Right atrium auricular region (tissue), 2 donors: ENCODE results near the gene TMEM108. TPM values are rescaled to one million over a fixed set of nuclear protein-coding genes. Genes with fewer than 3 reads are reported as not detected.

ENCODE experiments used
- DNase-seq: peaks from one replicate; pipeline ENCODE4 v3.0.0-alpha.2; 2019; ENCODE audit warnings: low spot score
- H3K27ac ChIP-seq, 2 donors: fragments of 200-600 bp; sonication (generic); 1 replicate in 1 of 2; 2 replicates in 1 of 2; pipeline ENCODE4 v1.5.1; 2016 to 2019
- H3K27me3 ChIP-seq, 2 donors: fragments of 200-600 bp; sonication (generic); one replicate each; pipeline versions ENCODE4 v1.5.1 to v1.6.0; 2017 to 2019
- H3K36me3 ChIP-seq: fragments of 200-600 bp; sonication (generic); one replicate; pipeline ENCODE4 v1.5.1; 2016
- H3K4me1 ChIP-seq, 2 donors: fragments of 200-600 bp; sonication (generic); one replicate each; pipeline versions ENCODE4 v1.5.1 to v1.6.0; 2017 to 2019
- H3K4me3 ChIP-seq, 2 donors: fragments of 200-600 bp; sonication (generic); 1 replicate in 1 of 2; 2 replicates in 1 of 2; pipeline ENCODE4 v1.5.1; 2017 to 2019; ENCODE audit warnings: mild to moderate bottlenecking in 1 of 2, moderate library complexity in 1 of 2
- H3K9me3 ChIP-seq, 2 donors: fragments of 200-600 bp; sonication (generic); one replicate each; pipeline ENCODE4 v1.5.1; 2019
- CTCF ChIP-seq, 2 donors: fragments of 200-600 bp; sonication (generic); IDR thresholded peaks; one replicate each; pipeline ENCODE4 v1.5.1; 2019; ENCODE audit warnings: antibody characterized with exemption in 2 of 2
- total RNA-seq, 2 donors: library from RNA; depleted of rRNA; stranded (reverse); fragments of >200 nt; gene quantifications; one replicate each; pipeline ENCODE4 v1.1.0, GENCODE V29; 2016

Gene TMEM108
- total RNA-seq, 2 donors from 2014 or later, result 5.1 to 5.3 TPM

DNA sequence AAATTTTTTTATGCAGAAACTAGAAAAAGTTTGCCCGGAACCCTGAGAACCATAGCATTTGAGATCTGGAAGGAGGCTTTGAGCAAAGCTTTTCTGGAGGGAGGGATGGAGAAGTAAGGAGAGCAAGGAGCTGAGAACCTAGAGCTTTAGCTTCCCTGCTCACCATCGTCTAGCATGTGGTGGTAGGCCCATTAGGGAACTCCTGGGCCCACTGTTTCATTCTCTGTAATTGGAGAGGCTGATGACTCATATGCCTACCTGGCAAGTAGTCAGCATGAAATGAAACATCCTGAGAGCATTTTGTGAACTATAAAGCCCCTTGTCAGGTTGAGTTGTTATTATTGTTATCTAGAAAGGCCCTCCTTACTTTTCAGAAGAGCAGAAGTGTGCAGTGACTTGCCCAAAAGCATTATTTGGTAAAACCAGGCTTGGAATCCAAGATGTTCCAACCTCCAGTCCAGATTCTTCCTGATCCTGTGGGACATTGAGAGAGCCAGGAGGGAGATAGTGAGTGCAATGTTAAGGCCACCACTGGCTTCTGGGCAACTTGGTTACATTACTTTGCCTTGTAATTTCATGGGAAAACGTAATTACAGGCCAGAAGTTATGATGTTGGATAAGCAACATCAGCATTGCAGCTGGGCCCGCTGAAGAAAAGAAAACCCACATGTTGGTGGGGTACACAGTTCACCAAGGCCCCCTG, 257.2 kb downstream of the TMEM108 start:
- no peak for DNase-seq
- TF ChIP-seq CTCF (IDR thresholded peaks at IDR 0.05), result no peak
- Histone ChIP-seq H3K27ac (peak overlapping the region; percentile 6 to 46), H3K4me1 (peaks cover 0 to 46% of the 10 kb centered on the region in 2 donors), H3K9me3 (no peaks in the 10 kb centered on the region), H3K4me3 (no peak overlapping the region), H3K27me3 (no peaks in the 10 kb centered on the region), H3K36me3 (no peaks in the 10 kb centered on the region)

GRCh38 chr3:133295944-133296917, 258.0 kb downstream of the TMEM108 start:
- Histone ChIP-seq H3K27me3 (no peaks in the 10 kb centered on the region), H3K9me3 (no peaks in the 10 kb centered on the region), H3K27ac (peak overlapping the region; percentile 46 to 47), H3K4me1 (peaks cover 0 to 46% of the 10 kb centered on the region in 2 donors), H3K36me3 (no peaks in the 10 kb centered on the region), H3K4me3 (no peak overlapping the region)
- TF ChIP-seq CTCF (IDR thresholded peaks at IDR 0.05), result no peak
- no peak for DNase-seq

GRCh38 chr3:133296981-133297380, 258.8 kb downstream of the TMEM108 start:
- TF ChIP-seq CTCF (IDR thresholded peaks at IDR 0.05), result no peak
- Histone ChIP-seq H3K27ac (peak overlapping the region; percentile 46 to 47), H3K4me3 (no peak overlapping the region), H3K27me3 (no peaks in the 10 kb centered on the region), H3K9me3 (no peaks in the 10 kb centered on the region), H3K4me1 (peaks cover 0 to 46% of the 10 kb centered on the region in 2 donors), H3K36me3 (no peaks in the 10 kb centered on the region)
- DNase-seq, result no peak

DNA sequence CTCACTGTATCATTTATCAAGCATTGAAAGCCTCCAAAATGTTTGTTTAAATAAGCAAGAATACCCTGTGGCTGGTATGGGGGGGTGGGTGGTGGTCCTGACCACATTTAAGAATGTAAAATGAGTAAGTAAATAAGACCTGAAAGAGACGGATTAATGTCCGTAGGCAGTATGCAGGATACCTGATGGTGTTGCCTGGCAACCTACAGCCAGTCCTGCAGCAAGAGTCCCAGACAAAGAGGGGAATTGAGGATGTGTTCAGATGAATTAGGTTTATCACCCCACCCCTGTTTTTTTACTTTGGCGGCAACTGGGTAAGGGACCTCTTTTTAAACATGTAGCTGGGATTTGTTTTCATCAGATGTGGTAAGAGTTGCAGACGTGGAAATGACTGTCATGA, 261.9 kb downstream of the TMEM108 start:
- H3K27ac ChIP-seq, result no peak overlapping the region
- H3K27me3 ChIP-seq, result no peaks in the 10 kb centered on the region
- no peak for DNase-seq
- no peaks in the 10 kb centered on the region for H3K36me3 ChIP-seq
- H3K4me1 ChIP-seq, result peaks cover 0 to 28% of the 10 kb centered on the region in 2 donors
- no peaks in the 10 kb centered on the region for H3K9me3 ChIP-seq
- TF ChIP-seq CTCF (IDR thresholded peaks at IDR 0.05), result no peak
- no peak overlapping the region for H3K4me3 ChIP-seq

DNA sequence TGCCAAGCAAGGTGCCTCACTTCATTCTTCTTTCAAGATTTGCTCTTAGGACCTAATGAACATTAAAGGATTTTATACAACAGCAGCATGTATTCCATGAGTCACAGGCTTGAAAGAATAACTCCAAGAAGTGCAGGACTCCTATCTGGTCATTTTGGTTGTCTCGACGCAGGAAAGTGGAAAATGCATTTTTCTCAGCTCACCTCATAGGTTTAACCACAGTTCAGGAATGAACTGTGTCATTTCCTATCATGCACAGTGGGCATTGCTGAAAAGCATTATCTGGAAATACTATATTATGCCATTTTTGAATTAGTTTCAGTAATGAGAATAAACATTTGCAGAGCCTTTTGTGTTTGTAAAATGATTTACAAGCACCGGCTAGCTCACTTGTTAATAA, 263.0 kb downstream of the TMEM108 start:
- H3K27me3 ChIP-seq, result no peaks in the 10 kb centered on the region
- DNase-seq, result no peak
- TF ChIP-seq CTCF (IDR thresholded peaks at IDR 0.05), result no peak

More for the DNA sequence above, 263.0 kb downstream of the TMEM108 start:
- Histone ChIP-seq H3K4me3 (no peak overlapping the region), H3K4me1 (peaks cover 0 to 18% of the 10 kb centered on the region in 2 donors), H3K27ac (no peak overlapping the region), H3K9me3 (no peaks in the 10 kb centered on the region), H3K36me3 (no peaks in the 10 kb centered on the region)
